Progenitor cell of endocrine pancreas (in vitro differentiated cells): ENCODE results near the gene CYP1A2. TPM values are rescaled to one million over a fixed set of nuclear protein-coding genes. Genes with fewer than 3 reads are reported as not detected.
"Not testable (repeated sequence)": the region's sequence is repeated elsewhere in the genome, so short reads cannot be mapped to it uniquely, and the experiment has no call there.

Source experiments
- DNase-seq: peaks from one replicate; pipeline ENCODE4 v3.0.0; 2021; ENCODE audit warnings: low spot score; ENCODE audit not compliant: unreplicated experiment
- H3K27ac Mint-ChIP-seq: 2 replicates; pipeline ENCODE4 v1.8.0; 2021; ENCODE audit warnings: mild to moderate bottlenecking, moderate library complexity, mixed read lengths
- H3K27me3 Mint-ChIP-seq: 2 replicates; pipeline ENCODE4 v1.8.0; 2021; ENCODE audit warnings: mixed read lengths
- H3K36me3 Mint-ChIP-seq: 2 replicates; pipeline ENCODE4 v1.8.0; 2022; ENCODE audit warnings: mixed read lengths; ENCODE audit not compliant: insufficient read depth
- H3K4me1 Mint-ChIP-seq: 2 replicates; pipeline ENCODE4 v1.8.0; 2021; ENCODE audit warnings: low read depth, mixed read lengths
- H3K4me3 Mint-ChIP-seq: 2 replicates; pipeline ENCODE4 v1.8.0; 2021; ENCODE audit warnings: low read depth, mild to moderate bottlenecking, moderate library complexity, mixed read lengths
- H3K9me3 Mint-ChIP-seq: 2 replicates; pipeline ENCODE4 v1.8.0; 2021; ENCODE audit warnings: low read depth, mixed read lengths
- CTCF ChIP-seq: fragments of 200-600 bp; sonication (generic); IDR thresholded peaks from one replicate; pipeline ENCODE4 v1.5.0; 2021; ENCODE audit warnings: antibody characterized with exemption, mild to moderate bottlenecking; ENCODE audit not compliant: unreplicated experiment
- total RNA-seq: library from RNA; stranded (reverse); gene quantifications from 2 replicates; pipeline ENCODE4 v1.2.1, GENCODE V29; 2021

Gene CYP1A2
- total RNA-seq, 1 donor from 2014 or later = not detected

GRCh38 chr15:74730619-74731316 lies 17.9 kb upstream of the CYP1A2 start:
- Mint-ChIP-seq H3K27me3 (peaks cover 39% of the 10 kb centered on the region), H3K9me3 (no peaks in the 10 kb centered on the region), H3K27ac (peak overlapping the region; percentile 65), H3K4me1 (peaks cover 11% of the 10 kb centered on the region), H3K36me3 (no peaks in the 10 kb centered on the region), H3K4me3 (no peak overlapping the region)
- no peak for DNase-seq
- TF ChIP-seq CTCF = no peak

GRCh38 chr15:74732846-74733245 lies 15.8 kb upstream of the CYP1A2 start:
- no peaks in the 10 kb centered on the region for H3K36me3 Mint-ChIP-seq
- no peak overlapping the region for H3K4me3 Mint-ChIP-seq
- no peak for DNase-seq
- H3K27ac Mint-ChIP-seq = no peak overlapping the region
- no peaks in the 10 kb centered on the region for H3K9me3 Mint-ChIP-seq
- TF ChIP-seq CTCF = no peak
- peaks cover 45% of the 10 kb centered on the region for H3K27me3 Mint-ChIP-seq
- H3K4me1 Mint-ChIP-seq = peaks cover 9% of the 10 kb centered on the region

GRCh38 chr15:74733269-74733668 lies 15.4 kb upstream of the CYP1A2 start:
- H3K4me1 Mint-ChIP-seq = peaks cover 9% of the 10 kb centered on the region
- peaks cover 48% of the 10 kb centered on the region for H3K27me3 Mint-ChIP-seq
- H3K36me3 Mint-ChIP-seq = no peaks in the 10 kb centered on the region
- H3K4me3 Mint-ChIP-seq = no peak overlapping the region
- no peak overlapping the region for H3K27ac Mint-ChIP-seq
- no peak for TF ChIP-seq CTCF
- no peaks in the 10 kb centered on the region for H3K9me3 Mint-ChIP-seq
- no peak for DNase-seq

GRCh38 chr15:74735305-74735704 lies 13.3 kb upstream of the CYP1A2 start:
- Mint-ChIP-seq H3K27me3 (peaks cover 48% of the 10 kb centered on the region), H3K4me3 (no peak overlapping the region), H3K36me3 (no peaks in the 10 kb centered on the region), H3K27ac (no peak overlapping the region), H3K4me1 (peaks cover 8% of the 10 kb centered on the region), H3K9me3 (no peaks in the 10 kb centered on the region)
- DNase-seq = no peak
- no peak for TF ChIP-seq CTCF

- not testable (repeated sequence) for H3K27ac Mint-ChIP-seq, H3K4me1 Mint-ChIP-seq, H3K36me3 Mint-ChIP-seq, H3K9me3 Mint-ChIP-seq, DNase-seq, H3K4me3 Mint-ChIP-seq
- peaks cover 43% of the 10 kb centered on the region for H3K27me3 Mint-ChIP-seq
These were observed 10.4 kb upstream of the CYP1A2 start for GRCh38 chr15:74738239-74738638.

- Mint-ChIP-seq H3K27ac (no peak overlapping the region), H3K27me3 (peaks cover 17% of the 10 kb centered on the region), H3K4me1 (no peaks in the 10 kb centered on the region), H3K9me3 (peaks cover 5% of the 10 kb centered on the region), H3K4me3 (no peak overlapping the region), H3K36me3 (no peaks in the 10 kb centered on the region)
- no peak for TF ChIP-seq CTCF
- DNase-seq = no peak
These were observed 6.2 kb upstream of the CYP1A2 start for GRCh38 chr15:74742422-74742821.
